ENCODE results near the gene IKZF2.

- TF ChIP-seq POLR2A (IDR thresholded peaks at IDR 0.05), result no peak
- no peak for TF ChIP-seq CTCF (IDR thresholded peaks at IDR 0.05)
- TF ChIP-seq POLR2AphosphoS5 (IDR thresholded peaks at IDR 0.05; ENCODE audit: insufficient read depth in 1 of 2, low read depth in 1 of 2), result no peak
Measured at GRCh38 chr2:213086571-213086970, 64.8 kb downstream of the IKZF2 start.
